ENCODE data around the gene BAIAP2.

GRCh38 chr17:81075307-81075706 lies 40.4 kb downstream of the BAIAP2 start:
- TF ChIP-seq, protein P1, sequence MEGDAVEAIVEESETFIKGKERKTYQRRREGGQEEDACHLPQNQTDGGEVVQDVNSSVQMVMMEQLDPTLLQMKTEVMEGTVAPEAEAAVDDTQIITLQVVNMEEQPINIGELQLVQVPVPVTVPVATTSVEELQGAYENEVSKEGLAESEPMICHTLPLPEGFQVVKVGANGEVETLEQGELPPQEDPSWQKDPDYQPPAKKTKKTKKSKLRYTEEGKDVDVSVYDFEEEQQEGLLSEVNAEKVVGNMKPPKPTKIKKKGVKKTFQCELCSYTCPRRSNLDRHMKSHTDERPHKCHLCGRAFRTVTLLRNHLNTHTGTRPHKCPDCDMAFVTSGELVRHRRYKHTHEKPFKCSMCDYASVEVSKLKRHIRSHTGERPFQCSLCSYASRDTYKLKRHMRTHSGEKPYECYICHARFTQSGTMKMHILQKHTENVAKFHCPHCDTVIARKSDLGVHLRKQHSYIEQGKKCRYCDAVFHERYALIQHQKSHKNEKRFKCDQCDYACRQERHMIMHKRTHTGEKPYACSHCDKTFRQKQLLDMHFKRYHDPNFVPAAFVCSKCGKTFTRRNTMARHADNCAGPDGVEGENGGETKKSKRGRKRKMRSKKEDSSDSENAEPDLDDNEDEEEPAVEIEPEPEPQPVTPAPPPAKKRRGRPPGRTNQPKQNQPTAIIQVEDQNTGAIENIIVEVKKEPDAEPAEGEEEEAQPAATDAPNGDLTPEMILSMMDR (IDR thresholded peaks at IDR 0.05): no peak
- TF ChIP-seq EZH2 (IDR thresholded peaks at IDR 0.05; ENCODE audit: borderline replicate concordance, insufficient read depth, low read depth, low read length, poor library complexity, severe bottlenecking): no peak
